GM12878 (cell line): ENCODE results near the gene SF1. TPM values are rescaled to one million over a fixed set of nuclear protein-coding genes. Genes with fewer than 3 reads are reported as not detected.

Source experiments
- ATAC-seq: fragments of 200-7000 bp; cut with Tn5 transposase; 3 replicates; pipeline ENCODE4 v1.9.1; 2020; ENCODE audit warnings: mild to moderate bottlenecking, moderate library complexity
- BruUV-seq: library from RNA; stranded (reverse); fragments of 400-500 nt; replicated peaks from 2 replicates; lab custom pipeline; 2021; lab: Mats Ljungman, UMichigan
- CTCF ChIA-PET: fragments of 300-600 bp; sonication (Branson Sonifier 250); formaldehyde crosslinking; extraction: SDS; loops from one replicate; lab custom pipeline; 2021; ENCODE audit warnings: inconsistent platforms; lab: Yijun Ruan, JAX
- POLR2A ChIA-PET: fragments of 350-600 bp; formaldehyde crosslinking; extraction: SDS; loops from one replicate; lab custom pipeline; 2021; ENCODE audit warnings: inconsistent platforms; lab: Charles Lee
- RAD21 ChIA-PET: fragments of 300-600 bp; sonication (Branson Sonifier 250); formaldehyde crosslinking; loops from one replicate; lab custom pipeline; 2023; ENCODE audit warnings: antibody characterized with exemption; ENCODE audit not compliant: unreplicated experiment; lab: Charles Lee
- SMC1A ChIA-PET: fragments of 300-600 bp; sonication (Branson Sonifier 250); formaldehyde crosslinking; loops from one replicate; lab custom pipeline; 2023; ENCODE audit not compliant: unreplicated experiment, uncharacterized antibody; lab: Charles Lee
- DNase-seq: peaks from one replicate; pipeline ENCODE4 v3.0.0-alpha.2; 2011; ENCODE audit warnings: low read depth, low spot score
- FAIRE-seq: peaks from 3 replicates; lab custom pipeline; 2011; peaks lifted over from hg19 to GRCh38; lab: Jason Lieb, UNC
- H2AFZ ChIP-seq: 2 replicates; pipeline ENCODE4 v1.6.0; 2011; ENCODE audit warnings: low read depth, low read length, control low read depth; ENCODE audit not compliant: control insufficient read depth
- H3K27ac ChIP-seq: 2 replicates; pipeline ENCODE4 v1.5.1; 2011; ENCODE audit warnings: control low read depth; ENCODE audit not compliant: control insufficient read depth, insufficient read depth
- H3K27me3 ChIP-seq, 2 experiments: replicated peaks in 1 of 2; 2 replicates each; pipeline versions ENCODE4 v1.6.0 to v1.6.1; 2011; ENCODE audit warnings: low read length in 1 of 2; ENCODE audit not compliant: control insufficient read depth in 2 of 2, insufficient read depth in 2 of 2
- H3K36me3 ChIP-seq, 2 experiments: 2 replicates each; pipeline ENCODE4 v1.5.1; 2011; ENCODE audit warnings: low read length in 1 of 2; ENCODE audit not compliant: control insufficient read depth in 2 of 2, insufficient read depth in 2 of 2
- H3K4me1 ChIP-seq: 2 replicates; pipeline ENCODE4 v1.6.1; 2011; ENCODE audit warnings: mild to moderate bottlenecking, low read length, moderate library complexity, mixed read lengths; ENCODE audit not compliant: control insufficient read depth, insufficient read depth
- H3K4me2 ChIP-seq: 2 replicates; pipeline ENCODE4 v1.6.0; 2011; ENCODE audit warnings: control low read depth; ENCODE audit not compliant: control insufficient read depth, insufficient read depth
- H3K4me3 ChIP-seq: fragments of 200-600 bp; sonication (generic); 2 replicates; pipeline ENCODE4 v1.5.1; 2016
- H3K79me2 ChIP-seq: 2 replicates; pipeline ENCODE4 v1.6.0; 2011; ENCODE audit warnings: low read length; ENCODE audit not compliant: control insufficient read depth, insufficient read depth
- H3K9ac ChIP-seq: 2 replicates; pipeline ENCODE4 v1.8.0; 2011; ENCODE audit warnings: low read length, control low read depth, mixed read lengths; ENCODE audit not compliant: control insufficient read depth, insufficient read depth
- H3K9me3 ChIP-seq: replicated peaks from 3 replicates; pipeline ENCODE4 v1.5.1; 2011; ENCODE audit warnings: mild to moderate bottlenecking, low read length; ENCODE audit not compliant: control insufficient read depth, insufficient read depth
- H4K20me1 ChIP-seq: 2 replicates; pipeline ENCODE4 v1.6.0; 2011; ENCODE audit not compliant: control insufficient read depth, insufficient read depth
- ATF7 ChIP-seq: fragments of 450-650 bp; IDR thresholded peaks from 2 replicates; pipeline ENCODE4 v1.6.1; 2016; ENCODE audit warnings: low read depth, mild to moderate bottlenecking
- KDM1A ChIP-seq: fragments of 200-600 bp; sonication (generic); IDR thresholded peaks from 2 replicates; pipeline ENCODE4 v1.6.1; 2016; ENCODE audit warnings: borderline replicate concordance
- MTA2 ChIP-seq: fragments of 450-650 bp; IDR thresholded peaks from 2 replicates; pipeline ENCODE4 v1.6.1; 2016; ENCODE audit warnings: low read depth, mild to moderate bottlenecking, moderate library complexity
- MTA3 ChIP-seq: IDR thresholded peaks from 2 replicates; pipeline ENCODE4 v1.6.1; 2012; ENCODE audit warnings: low read length, inconsistent platforms, borderline replicate concordance
- RB1 ChIP-seq: fragments of 450-650 bp; formaldehyde crosslinking; IDR thresholded peaks from 2 replicates; pipeline ENCODE4 v1.6.1; 2017; ENCODE audit warnings: mild to moderate bottlenecking, borderline replicate concordance
- RUNX3 ChIP-seq: IDR thresholded peaks from 2 replicates; pipeline ENCODE4 v1.6.1; 2012; ENCODE audit warnings: low read length, inconsistent platforms
- SMARCA5 ChIP-seq: fragments of 450-650 bp; IDR thresholded peaks from 2 replicates; pipeline ENCODE4 v1.6.1; 2017; ENCODE audit warnings: mild to moderate bottlenecking
- WGBS: methylation state at CpG from one replicate; pipeline ENCODE4 v1.1.6; 2016; ENCODE audit warnings: low lambda C conversion rate; ENCODE audit not compliant: insufficient replicate concordance, insufficient coverage; ENCODE audit errors: missing lambda C conversion rate; 5-methylcytosine and 5-hydroxymethylcytosine counted together
- in situ Hi-C: fragments of 300-500 bp; cut with MboI; formaldehyde crosslinking; loops from 9 replicates; pipeline ENCODE4 v1.14.3; 2018; ENCODE audit warnings: mixed read lengths
- intact Hi-C: fragments of 100-400 bp; cut with micrococcal nuclease; formaldehyde crosslinking; loops from one replicate; pipeline ENCODE4 v1.14.2; 2022; ENCODE audit not compliant: unreplicated experiment
- polyA plus RNA-seq, 11 experiments: library from polyadenylated mRNA; depleted of rRNA in 4 of 11; unstranded in 6 of 11; stranded (reverse) in 5 of 11; fragments of >200 nt; fragmentation: Nextera tagmentation in 4 of 11; fragmentation: Illumina TruSeq in 1 of 11; extraction: Ambion mirVana in 4 of 11; extraction: Trizol in 1 of 11; gene quantifications; 1 replicate in 1 of 11; 2 replicates in 10 of 11; pipeline versions ENCODE4 v1.2.1 to v1.2.3, GENCODE V29; 2011 to 2016; ENCODE audit warnings: inconsistent platforms in 2 of 11, missing spikeins in 2 of 11, low read depth in 1 of 11
- total RNA-seq, 4 experiments: library from RNA; depleted of rRNA in 3 of 4; stranded (reverse); fragments of >200 nt in 3 of 4; fragmentation: Illumina TruSeq in 1 of 4; extraction: Trizol in 1 of 4; gene quantifications; 2 replicates each; pipeline versions ENCODE4 v1.2.1 to v1.2.3, GENCODE V29; 2013 to 2021

The SF1 gene
- total and polyA plus RNA-seq, 10 of the 15 experiments (the other 5 are each of a cell fraction or from before 2014, with no cell fraction given): 13.6 to 337 (median 103) TPM

DNA sequence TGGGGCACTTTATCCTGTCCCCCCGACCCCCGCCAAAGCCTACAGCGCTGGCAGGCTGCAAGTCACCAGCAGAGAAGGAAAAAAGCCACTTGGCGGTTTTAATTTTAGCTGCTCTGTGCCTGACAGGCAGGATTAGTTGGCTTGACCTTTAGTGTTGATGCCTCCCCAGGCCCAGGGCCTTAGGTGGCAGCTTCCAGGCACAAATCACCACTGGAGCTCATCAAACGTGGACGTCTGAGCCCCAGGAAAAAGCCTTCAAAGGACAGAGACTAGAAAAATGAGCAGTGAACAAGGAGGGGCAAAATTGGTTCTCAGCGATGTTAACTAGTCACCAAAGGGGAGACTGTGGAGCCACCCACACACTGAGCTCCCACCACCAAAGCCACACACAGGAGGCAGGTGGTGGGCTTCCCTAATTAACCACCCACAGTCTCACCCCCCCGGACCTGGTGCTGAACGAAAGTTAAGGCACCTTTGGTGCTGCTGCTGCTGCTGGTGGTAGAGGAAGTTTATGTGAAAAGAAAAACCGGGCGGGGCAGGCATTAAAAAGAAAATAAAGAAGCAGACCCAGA, 14.2 kb downstream of the SF1 start:
- H3K79me2 ChIP-seq: peaks cover 5% of the 10 kb centered on the region
- H3K9ac ChIP-seq: no peak overlapping the region
- H3K4me2 ChIP-seq: no peak overlapping the region
- no peaks in the 10 kb centered on the region for H3K9me3 ChIP-seq
- intact Hi-C loops (no loop called here), in situ Hi-C loops (no loop called here)
- WGBS: 46% methylated on average over 11 of the region's 11 CpGs
- TF ChIP-seq RUNX3 (peak; percentile 56), RB1 (no peak), MTA2 (peak; percentile 32; the same call in 1 of the 2 replicates), KDM1A (no peak), SMARCA5 (no peak), MTA3 (peak; percentile 29; the same call in 1 of the 2 replicates), ATF7 (peak; percentile 27; the same call in 1 of the 2 replicates)
- no peak for FAIRE-seq
- no peak overlapping the region for H2AFZ ChIP-seq
- CTCF ChIA-PET: interaction anchor here (1.0 to 2.5 kb wide), 9 partner anchors 8 to 446 kb away, joined by 3 to 16 read pairs (median 3); partner anchors contain the start of genes PRDX5, RASGRP2, SF1 and TRMT112
- RAD21 ChIA-PET: interaction anchor here (1.0 to 1.4 kb wide), 2 partner anchors 8 to 75 kb away, joined by 3 to 5 read pairs; no protein-coding TSS in a partner anchor
- SMC1A ChIA-PET: interaction anchor here (1.0 to 2.9 kb wide), 6 partner anchors 8 to 75 kb away, joined by 3 to 18 read pairs (median 5); partner anchors contain the start of gene RASGRP2
- H4K20me1 ChIP-seq: peaks cover 19% of the 10 kb centered on the region
- ATAC-seq: no peak
- BruUV-seq: no TSS peak
- H3K27ac ChIP-seq: 0 out of 2 replicates have a peak overlapping the region, but pooled peaks have one; percentile 8
- peaks cover 35 to 36% of the 10 kb centered on the region in 2 experiments for H3K36me3 ChIP-seq
- no peak overlapping the region for H3K4me3 ChIP-seq
- H3K27me3 ChIP-seq: no peaks in the 10 kb centered on the region
- no peak for DNase-seq
- H3K4me1 ChIP-seq: peaks cover 17% of the 10 kb centered on the region
- POLR2A ChIA-PET: interaction anchor here (0.7 to 1.6 kb wide), 5 partner anchors 8 to 22 kb away, joined by 3 to 6 read pairs (median 3); partner anchors contain the start of gene SF1
